AG04449 (cell line): Measurements from ENCODE around the gene OXLD1.

Experiments
- CTCF ChIA-PET: fragments of 350-600 bp; formaldehyde crosslinking; extraction: SDS; loops from one replicate; lab custom pipeline; 2021; ENCODE audit warnings: antibody characterized with exemption; lab: Yijun Ruan, JAX
- POLR2A ChIA-PET: fragments of 400-600, 350-600 bp; formaldehyde crosslinking; extraction: SDS; loops from one replicate; lab custom pipeline; 2020; ENCODE audit warnings: antibody characterized with exemption, inconsistent platforms; lab: Yijun Ruan, JAX
- DNase-seq: peaks from one replicate; pipeline ENCODE4 v3.0.0-alpha.2; 2010; ENCODE audit warnings: low read depth, low spot score
- H3K4me3 ChIP-seq: 2 replicates; pipeline ENCODE4 v1.5.1; 2011; ENCODE audit warnings: low read depth, mild to moderate bottlenecking, control low read depth, low read length
- CTCF ChIP-seq: IDR thresholded peaks from one replicate; pipeline ENCODE4 v1.5.1; 2011; ENCODE audit warnings: mild to moderate bottlenecking, moderate library complexity, low read length, control low read depth, inconsistent platforms; ENCODE audit not compliant: insufficient read depth; ENCODE audit errors: missing control alignments

Gene OXLD1

GRCh38 chr17:81660441-81660840, 6.0 kb downstream of the OXLD1 start:
- ChIA-PET CTCF (interaction anchor here (1.1 kb wide), 1 partner anchor 10 kb away, joined by 5 read pairs; no protein-coding TSS in a partner anchor), POLR2A (no interaction called here)
- TF ChIP-seq CTCF = no peak
- no peak overlapping the region for H3K4me3 ChIP-seq
- DNase-seq = no peak

- POLR2A ChIA-PET = no interaction called here
- no peak for DNase-seq
- H3K4me3 ChIP-seq = no peak overlapping the region
- CTCF ChIA-PET = interaction anchor here (1.0 kb wide), 1 partner anchor 25 kb away, joined by 3 read pairs; the partner anchor contains the start of genes ARL16 and HGS
- TF ChIP-seq CTCF = no peak
Measured at GRCh38 chr17:81659038-81659437, 7.4 kb downstream of the OXLD1 start.

- no peak overlapping the region for H3K4me3 ChIP-seq
- DNase-seq = no peak
- CTCF ChIA-PET = no interaction called here
- POLR2A ChIA-PET = interaction anchor here (0.6 to 1.5 kb wide), 2 partner anchors 10 to 15 kb away, joined by 3 to 7 read pairs; partner anchors contain the start of genes CCDC137 and OXLD1
- no peak for TF ChIP-seq CTCF
Measured at GRCh38 chr17:81656835-81657234, 9.6 kb downstream of the OXLD1 start.

GRCh38 chr17:81656118-81656743, 10.2 kb downstream of the OXLD1 start, which contains the start of gene PDE6G:
Gene PDE6G, minus strand, starts transcription at chr17:81656542. Its CDS starts 3,237 bp downstream, at chr17:81653305.
- no peak for DNase-seq
- TF ChIP-seq CTCF = no peak
- ChIA-PET POLR2A (interaction anchor here (0.6 to 1.5 kb wide), 3 partner anchors 9 to 14 kb away, joined by 3 to 7 read pairs (median 4); partner anchors contain the start of genes CCDC137 and OXLD1), CTCF (no interaction called here)
- H3K4me3 ChIP-seq = no peak within 1 kb of the TSS

GRCh38 chr17:81655378-81656117, 10.9 kb downstream of the OXLD1 start:
- no peak for DNase-seq
- ChIA-PET POLR2A (interaction anchor here (1.4 kb wide), 1 partner anchor 9 kb away, joined by 4 read pairs; no protein-coding TSS in a partner anchor), CTCF (no interaction called here)
- no peak overlapping the region for H3K4me3 ChIP-seq
- TF ChIP-seq CTCF = no peak
